Measurements from ENCODE around the gene HHIPL2.

GRCh38 chr1:222535455-222535854, 12.4 kb downstream of the HHIPL2 start:
- TF ChIP-seq CTCF (IDR thresholded peaks at IDR 0.05): no peak
- TF ChIP-seq POLR2A (IDR thresholded peaks at IDR 0.05): no peak
